Measurements from ENCODE around the gene JHY. TPM values are rescaled to one million over a fixed set of nuclear protein-coding genes. Genes with fewer than 3 reads are reported as not detected.

Gene JHY
- total and polyA plus RNA-seq, 5 donors, result 3.2 to 5.6 (median 5.0) TPM

DNA sequence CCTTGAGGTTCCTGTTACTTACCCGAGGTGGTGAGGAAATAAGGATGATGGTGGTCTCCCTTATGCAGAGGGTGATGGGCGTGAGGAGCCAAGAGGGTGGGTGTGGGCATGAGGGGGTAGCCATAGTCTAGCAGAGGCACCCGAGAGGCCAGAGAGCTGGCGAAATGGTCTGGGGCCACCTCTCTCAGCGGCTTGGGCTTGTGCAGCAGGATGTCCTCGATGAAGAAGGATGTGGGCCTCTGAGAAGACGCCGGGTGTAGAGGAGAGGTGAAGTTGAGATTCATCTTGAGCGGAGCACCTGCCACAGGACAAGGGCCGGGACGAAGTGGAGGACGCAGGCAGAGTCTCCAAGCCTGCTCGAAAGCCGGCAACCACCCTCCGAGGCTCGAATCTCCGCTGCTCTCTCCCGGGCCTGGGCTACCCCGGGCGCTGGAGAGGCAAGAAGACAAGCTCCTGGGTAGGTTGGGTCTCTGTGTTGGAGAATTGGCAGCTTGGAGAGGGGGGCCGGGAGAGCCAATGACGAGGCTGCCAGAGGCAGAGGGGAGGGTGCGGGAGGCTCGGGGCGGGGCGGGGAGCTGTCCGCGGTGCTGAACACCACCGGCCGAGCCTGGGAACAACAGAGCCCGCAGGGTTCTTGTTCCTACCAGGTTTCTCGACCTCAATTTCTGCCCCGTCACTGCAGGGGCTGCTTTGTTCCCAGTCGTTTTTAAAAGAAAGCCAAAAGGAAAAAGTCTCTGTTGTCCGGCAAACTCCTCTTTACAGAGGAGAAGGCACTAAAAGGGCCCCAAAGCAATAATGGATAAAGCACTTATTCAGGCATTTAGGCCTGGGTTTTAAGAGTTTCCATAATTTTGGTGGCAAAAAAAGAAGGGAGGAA, 99.1 kb downstream of the JHY start, which contains the start of gene BSX:
Gene BSX (minus strand): TSS at position 447 of the 877 bp plus-strand sequence. CDS start 163 bp downstream, at position 284.
- peaks cover 1% of the 10 kb centered on the region for H3K4me1 ChIP-seq (ENCODE audit: control insufficient read depth, insufficient read depth, low read length)
- intact Hi-C loops (cut with DNase I), result no loop called here
- no peak within 1 kb of the TSS for H3K27ac ChIP-seq (ENCODE audit: low read length)
- 5% methylated on average over 35 of the region's 35 CpGs for WGBS
- peak within 1 kb of the TSS; percentile 2 for H3K4me3 ChIP-seq (ENCODE audit: low read length)
- H3K9me3 ChIP-seq (ENCODE audit: control insufficient read depth, low read length), result no peaks in the 10 kb centered on the region
- no peaks in the 10 kb centered on the region for H3K27me3 ChIP-seq (ENCODE audit: control insufficient read depth, insufficient read depth)
- ATAC-seq (peak; percentile 77 to 79), DNase-seq (peak; percentile 50 to 85 (median 79))

- 10% methylated on average over 26 of the region's 26 CpGs for WGBS
- DNase-seq (no peak), ATAC-seq (no peak)
- intact Hi-C loops (cut with DNase I), result no loop called here
- no peaks in the 10 kb centered on the region for H3K27me3 ChIP-seq (ENCODE audit: control insufficient read depth, insufficient read depth)
- H3K27ac ChIP-seq (ENCODE audit: low read length), result no peak overlapping the region
- peak overlapping the region; percentile 60 for H3K4me3 ChIP-seq (ENCODE audit: low read length)
- no peaks in the 10 kb centered on the region for H3K4me1 ChIP-seq (ENCODE audit: control insufficient read depth, insufficient read depth, low read length)
- H3K9me3 ChIP-seq (ENCODE audit: control insufficient read depth, low read length), result no peaks in the 10 kb centered on the region
Observed at GRCh38 chr11:122983438-122984185, 101.1 kb downstream of the JHY start.

- H3K27me3 ChIP-seq (ENCODE audit: control insufficient read depth, insufficient read depth), result no peaks in the 10 kb centered on the region
Observed at GRCh38 chr11:122984186-122985011, 101.8 kb downstream of the JHY start.

GRCh38 chr11:122995526-122995925, 113.0 kb downstream of the JHY start:
- 21% methylated on average over 3 of the region's 3 CpGs for WGBS
- H3K27me3 ChIP-seq (ENCODE audit: control insufficient read depth, insufficient read depth), result no peaks in the 10 kb centered on the region
- no peaks in the 10 kb centered on the region for H3K9me3 ChIP-seq (ENCODE audit: control insufficient read depth, low read length)
- no peak overlapping the region for H3K27ac ChIP-seq (ENCODE audit: low read length)
- H3K4me1 ChIP-seq (ENCODE audit: control insufficient read depth, insufficient read depth, low read length), result no peaks in the 10 kb centered on the region
- no peak overlapping the region for H3K4me3 ChIP-seq (ENCODE audit: low read length)
- DNase-seq (no peak), ATAC-seq (no peak)
- intact Hi-C loops (cut with DNase I), result no loop called here

More at GRCh38 chr11:122984186-122985011, 101.8 kb downstream of the JHY start:
- ATAC-seq (peak; percentile 60), DNase-seq (no peak)
- no peaks in the 10 kb centered on the region for H3K4me1 ChIP-seq (ENCODE audit: control insufficient read depth, insufficient read depth, low read length)
- under 1% methylated on average over 59 of the region's 59 CpGs for WGBS
- intact Hi-C loops (cut with DNase I), result no loop called here
- no peaks in the 10 kb centered on the region for H3K9me3 ChIP-seq (ENCODE audit: control insufficient read depth, low read length)
- H3K27ac ChIP-seq (ENCODE audit: low read length), result no peak overlapping the region
- H3K4me3 ChIP-seq (ENCODE audit: low read length), result peak overlapping the region; percentile 60

DNA sequence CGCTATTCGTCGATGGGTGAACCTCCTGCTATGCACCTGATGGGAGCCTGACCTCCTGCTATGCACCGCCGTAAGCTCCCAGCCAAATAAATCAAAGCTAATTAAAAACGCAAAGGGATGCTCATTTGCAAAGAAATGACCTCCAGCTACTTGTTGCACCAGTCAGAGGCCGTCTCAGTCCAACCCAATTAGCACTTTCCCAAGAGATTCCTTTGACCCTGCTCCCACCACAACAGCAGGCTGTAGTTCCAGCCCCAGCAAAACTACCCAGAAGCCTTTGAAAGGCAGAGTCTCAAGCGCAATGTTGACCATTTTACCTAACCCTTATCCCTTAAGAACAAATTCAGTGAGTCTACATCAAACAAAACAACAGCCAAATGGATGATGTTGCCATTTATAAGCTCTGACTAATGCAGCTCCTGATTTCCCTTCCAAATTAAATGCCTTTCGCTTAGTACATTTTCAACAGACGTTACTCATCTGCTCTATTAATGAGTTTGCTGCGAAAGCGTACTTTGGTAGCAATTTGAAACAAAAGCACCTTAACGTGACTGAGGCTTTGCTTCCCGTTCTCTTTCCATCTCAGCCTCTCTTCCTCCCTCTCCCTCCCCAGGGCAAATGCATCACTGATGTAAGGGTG, 116.3 kb downstream of the JHY start:
- intact Hi-C loops (cut with DNase I), result no loop called here
- H3K27me3 ChIP-seq (ENCODE audit: control insufficient read depth, insufficient read depth), result no peaks in the 10 kb centered on the region
- 36% methylated on average over 14 of the region's 14 CpGs for WGBS
- no peaks in the 10 kb centered on the region for H3K4me1 ChIP-seq (ENCODE audit: control insufficient read depth, insufficient read depth, low read length)
- no peaks in the 10 kb centered on the region for H3K9me3 ChIP-seq (ENCODE audit: control insufficient read depth, low read length)
- DNase-seq, result no peak
- no peak overlapping the region for H3K27ac ChIP-seq (ENCODE audit: low read length)
- no peak overlapping the region for H3K4me3 ChIP-seq (ENCODE audit: low read length)
- ATAC-seq, result no peak

DNA sequence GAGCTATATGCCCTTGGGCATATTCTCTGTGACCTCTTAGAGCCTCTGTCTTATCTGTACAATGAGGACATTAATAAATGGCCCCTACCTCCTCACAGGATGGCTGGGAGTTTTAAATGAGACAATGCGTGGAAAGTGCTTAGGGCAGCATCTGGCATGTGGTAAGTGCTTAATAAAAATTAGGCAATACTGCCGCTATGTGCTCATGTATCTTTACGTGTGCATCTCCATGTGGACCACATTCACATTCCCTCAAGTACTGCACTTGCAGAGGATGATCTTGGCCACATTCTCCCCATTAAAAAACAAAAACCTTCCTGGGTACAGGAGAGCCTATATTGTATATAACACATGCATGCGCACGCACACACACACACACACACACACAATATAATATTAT, 118.2 kb downstream of the JHY start:
- H3K9me3 ChIP-seq (ENCODE audit: control insufficient read depth, low read length), result no peaks in the 10 kb centered on the region
- intact Hi-C loops (cut with DNase I), result no loop called here
- no peak overlapping the region for H3K27ac ChIP-seq (ENCODE audit: low read length)
- ATAC-seq, result no peak
- no peaks in the 10 kb centered on the region for H3K4me1 ChIP-seq (ENCODE audit: control insufficient read depth, insufficient read depth, low read length)
- H3K4me3 ChIP-seq (ENCODE audit: low read length), result no peak overlapping the region
- H3K27me3 ChIP-seq (ENCODE audit: control insufficient read depth, insufficient read depth), result no peaks in the 10 kb centered on the region
- no peak for DNase-seq
- 83% methylated on average over 5 of the region's 5 CpGs for WGBS

GRCh38 chr11:123006860-123007542, 124.4 kb downstream of the JHY start:
- no peaks in the 10 kb centered on the region for H3K27me3 ChIP-seq (ENCODE audit: control insufficient read depth, insufficient read depth)
- intact Hi-C loops (cut with DNase I), result no loop called here
- DNase-seq (no peak), ATAC-seq (no peak)
- no peaks in the 10 kb centered on the region for H3K4me1 ChIP-seq (ENCODE audit: control insufficient read depth, insufficient read depth, low read length)
- H3K27ac ChIP-seq (ENCODE audit: low read length), result no peak overlapping the region
- H3K9me3 ChIP-seq (ENCODE audit: control insufficient read depth, low read length), result no peaks in the 10 kb centered on the region
- H3K4me3 ChIP-seq (ENCODE audit: low read length), result no peak overlapping the region
- 88% methylated on average over 5 of the region's 5 CpGs for WGBS

Other genes starting within 250 kb of the JHY start
- 1 to 10 TPM; 1.5 to 2.5 (median 1.6) TPM for gene UBASH3B, start 227.0 kb upstream of the JHY start, total RNA-seq
- gene UBASH3B, start 227.0 kb upstream of the JHY start, polyA plus RNA-seq, result 0.34 TPM
- gene CRTAM, start 44.3 kb upstream of the JHY start, total RNA-seq, result under 1 TPM in 3 of 4 donors, not detected in 1; 0.14 to 0.29 (median 0.25) TPM
- gene CRTAM, start 44.3 kb upstream of the JHY start, polyA plus RNA-seq, result not detected
- gene BSX, start 99.1 kb downstream of the JHY start, total RNA-seq, result not detected
- gene BSX, start 99.1 kb downstream of the JHY start, polyA plus RNA-seq, result not detected
- gene HSPA8, start 179.4 kb downstream of the JHY start, total RNA-seq, result 1,000 to 10,000 TPM in 2 of 4 donors, 100 to 1,000 TPM in 2; 778 to 1,250 (median 962) TPM
- gene HSPA8, start 179.4 kb downstream of the JHY start, polyA plus RNA-seq, result 275 TPM

Data from right cardiac atrium (tissue), 5 donors.